Measurements from ENCODE around the gene STK4. TPM values are rescaled to one million over a fixed set of nuclear protein-coding genes. Genes with fewer than 3 reads are reported as not detected.

The STK4 gene
- total RNA-seq, 1 experiment from 2014 or later: 74.7 TPM

DNA sequence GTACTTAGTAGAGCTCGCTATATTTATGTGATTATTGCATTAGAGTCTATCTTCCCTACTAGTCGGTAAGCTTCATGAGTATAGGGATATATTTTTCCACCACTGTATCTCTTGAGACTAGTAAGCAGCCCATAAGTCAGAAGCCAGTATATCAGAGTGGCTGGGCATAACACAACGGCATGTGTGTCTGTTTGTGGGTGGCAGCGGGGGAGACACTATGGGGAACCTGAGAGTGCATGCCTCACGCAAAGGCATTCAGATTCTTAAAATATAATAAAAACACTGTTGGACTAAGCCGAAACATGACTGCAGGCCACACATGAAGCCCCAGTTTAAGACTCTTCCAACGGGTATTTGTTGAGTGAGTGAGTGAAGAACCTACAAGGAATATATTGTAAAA lies 126.6 kb downstream of the STK4 start:
- CTCF ChIA-PET: interaction anchor here (0.6 to 7.0 kb wide), 2 partner anchors 49 to 565 kb away, joined by 3 to 203 read pairs; no protein-coding TSS in a partner anchor
- H3K36me3 Mint-ChIP-seq (ENCODE audit: insufficient read depth, unreplicated experiment): peaks cover 5% of the 10 kb centered on the region
- Histone ChIP-seq H3K9me3 (no peaks in the 10 kb centered on the region), H3K27me3 (replicated peaks; ENCODE audit: control insufficient read depth, insufficient read depth, low read length) (no peaks in the 10 kb centered on the region), H3K4me1 (no peaks in the 10 kb centered on the region), H3K36me3 (ENCODE audit: control insufficient read depth, insufficient read depth, low read length) (no peaks in the 10 kb centered on the region), H3K4me3 (ENCODE audit: low read depth, low read length) (no peak overlapping the region)
- POLR2A ChIA-PET: no interaction called here
- no peaks in the 10 kb centered on the region for H3K4me1 Mint-ChIP-seq (ENCODE audit: low read depth, unreplicated experiment)
- H3K4me3 Mint-ChIP-seq (ENCODE audit: unreplicated experiment): no peak overlapping the region
- no peaks in the 10 kb centered on the region for H3K27me3 Mint-ChIP-seq (ENCODE audit: insufficient read depth, unreplicated experiment)
- BruUV-seq (replicated peaks): no TSS peak
- H3K9me3 Mint-ChIP-seq (ENCODE audit: unreplicated experiment): no peaks in the 10 kb centered on the region
- no peak for DNase-seq
- H3K27ac Mint-ChIP-seq (ENCODE audit: unreplicated experiment): no peak overlapping the region
- intact Hi-C loops (cut with micrococcal nuclease; ENCODE audit: unreplicated experiment): no loop called here
- TF ChIP-seq, protein P1, sequence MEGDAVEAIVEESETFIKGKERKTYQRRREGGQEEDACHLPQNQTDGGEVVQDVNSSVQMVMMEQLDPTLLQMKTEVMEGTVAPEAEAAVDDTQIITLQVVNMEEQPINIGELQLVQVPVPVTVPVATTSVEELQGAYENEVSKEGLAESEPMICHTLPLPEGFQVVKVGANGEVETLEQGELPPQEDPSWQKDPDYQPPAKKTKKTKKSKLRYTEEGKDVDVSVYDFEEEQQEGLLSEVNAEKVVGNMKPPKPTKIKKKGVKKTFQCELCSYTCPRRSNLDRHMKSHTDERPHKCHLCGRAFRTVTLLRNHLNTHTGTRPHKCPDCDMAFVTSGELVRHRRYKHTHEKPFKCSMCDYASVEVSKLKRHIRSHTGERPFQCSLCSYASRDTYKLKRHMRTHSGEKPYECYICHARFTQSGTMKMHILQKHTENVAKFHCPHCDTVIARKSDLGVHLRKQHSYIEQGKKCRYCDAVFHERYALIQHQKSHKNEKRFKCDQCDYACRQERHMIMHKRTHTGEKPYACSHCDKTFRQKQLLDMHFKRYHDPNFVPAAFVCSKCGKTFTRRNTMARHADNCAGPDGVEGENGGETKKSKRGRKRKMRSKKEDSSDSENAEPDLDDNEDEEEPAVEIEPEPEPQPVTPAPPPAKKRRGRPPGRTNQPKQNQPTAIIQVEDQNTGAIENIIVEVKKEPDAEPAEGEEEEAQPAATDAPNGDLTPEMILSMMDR (IDR thresholded peaks at IDR 0.05; ENCODE audit: insufficient read depth in 1 of 2, low read depth in 1 of 2, low read length in 1 of 2, severe bottlenecking in 1 of 2, unreplicated experiment in 1 of 2): no peak

DNA sequence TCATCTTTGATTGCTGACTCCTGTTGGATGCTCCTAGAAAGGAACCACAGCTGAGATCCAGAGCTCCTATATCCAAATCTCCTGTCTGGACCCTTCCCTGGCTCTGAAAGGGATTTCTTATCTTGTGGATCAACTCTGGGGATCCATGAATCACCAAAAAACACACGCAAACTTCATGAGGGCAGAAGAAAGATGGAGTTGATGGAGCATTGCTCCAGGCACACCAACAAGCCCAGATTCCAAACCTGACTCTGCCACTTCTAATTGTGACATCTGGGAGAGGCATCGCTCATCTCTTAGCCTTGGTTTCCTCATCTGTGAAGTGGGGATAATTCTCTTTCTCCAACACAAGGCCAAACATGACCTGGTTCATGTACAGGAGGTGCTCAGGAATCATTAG lies 127.9 kb downstream of the STK4 start:
- H3K9me3 ChIP-seq: no peaks in the 10 kb centered on the region
- Mint-ChIP-seq H3K27me3 (ENCODE audit: insufficient read depth, unreplicated experiment) (no peaks in the 10 kb centered on the region), H3K4me3 (ENCODE audit: unreplicated experiment) (no peak overlapping the region), H3K36me3 (ENCODE audit: insufficient read depth, unreplicated experiment) (peaks cover 5% of the 10 kb centered on the region), H3K4me1 (ENCODE audit: low read depth, unreplicated experiment) (no peaks in the 10 kb centered on the region), H3K27ac (ENCODE audit: unreplicated experiment) (no peak overlapping the region), H3K9me3 (ENCODE audit: unreplicated experiment) (no peaks in the 10 kb centered on the region)
- no peak overlapping the region for H3K4me3 ChIP-seq (ENCODE audit: low read depth, low read length)
- H3K4me1 ChIP-seq: no peaks in the 10 kb centered on the region
- no peaks in the 10 kb centered on the region for H3K36me3 ChIP-seq (ENCODE audit: control insufficient read depth, insufficient read depth, low read length)
- ChIA-PET POLR2A (no interaction called here), CTCF (interaction anchor here (0.5 to 7.0 kb wide), 4 partner anchors 18 to 123 kb away, joined by 3 to 203 read pairs (median 22); no protein-coding TSS in a partner anchor)
- no peak for DNase-seq
- intact Hi-C loops (cut with micrococcal nuclease; ENCODE audit: unreplicated experiment): no loop called here
- no TSS peak for BruUV-seq (replicated peaks)
- TF ChIP-seq, protein P1 (IDR thresholded peaks at IDR 0.05; ENCODE audit: insufficient read depth in 1 of 2, low read depth in 1 of 2, low read length in 1 of 2, severe bottlenecking in 1 of 2, unreplicated experiment in 1 of 2): no peak
- H3K27me3 ChIP-seq (replicated peaks; ENCODE audit: control insufficient read depth, insufficient read depth, low read length): no peaks in the 10 kb centered on the region

DNA sequence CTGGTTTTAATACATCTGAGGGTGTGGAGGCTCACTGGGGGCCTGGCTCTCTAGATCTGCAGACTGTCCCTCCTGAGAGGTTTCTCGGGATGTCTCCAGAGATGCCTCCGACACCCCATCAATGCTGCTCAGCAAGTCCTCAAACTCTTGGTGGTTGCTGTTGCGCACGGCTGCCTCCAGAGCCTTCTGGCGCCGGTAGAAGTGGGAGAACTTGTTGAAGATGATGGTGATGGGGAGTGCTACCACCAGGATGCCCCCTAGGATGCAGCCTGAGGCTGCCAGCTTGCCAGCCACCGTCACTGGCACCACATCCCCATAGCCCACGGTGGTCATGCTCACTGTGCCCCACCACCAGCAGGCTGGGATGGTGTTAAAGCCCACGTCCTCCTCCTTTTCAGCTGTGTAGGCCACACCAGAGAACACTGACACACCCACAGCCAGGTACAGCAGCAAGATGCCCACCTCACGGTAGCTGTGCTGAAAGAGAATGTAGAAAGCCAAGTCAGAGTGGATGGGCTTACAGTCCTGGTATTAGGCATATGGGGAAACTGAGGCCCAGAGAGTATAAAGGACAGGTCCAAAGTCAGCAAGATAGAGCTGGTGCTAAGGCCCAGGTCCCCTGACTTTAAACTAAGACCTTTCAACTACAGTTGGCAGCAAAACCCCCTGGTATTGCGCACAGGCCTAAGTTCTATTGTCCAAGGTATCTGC lies 128.7 kb downstream of the STK4 start:
- intact Hi-C loops (cut with micrococcal nuclease; ENCODE audit: unreplicated experiment): loop anchor here (1.0 kb wide), 3 partner anchors 51 to 195 kb away; no protein-coding TSS in a partner anchor
- H3K27me3 ChIP-seq (replicated peaks; ENCODE audit: control insufficient read depth, insufficient read depth, low read length): no peaks in the 10 kb centered on the region
- TF ChIP-seq, protein P1 (IDR thresholded peaks at IDR 0.05; ENCODE audit: insufficient read depth in 1 of 2, low read depth in 1 of 2, low read length in 1 of 2, severe bottlenecking in 1 of 2, unreplicated experiment in 1 of 2): no peak
- H3K4me3 ChIP-seq (ENCODE audit: low read depth, low read length): no peak overlapping the region
- H3K36me3 Mint-ChIP-seq (ENCODE audit: insufficient read depth, unreplicated experiment): peaks cover 5% of the 10 kb centered on the region
- no peaks in the 10 kb centered on the region for H3K9me3 Mint-ChIP-seq (ENCODE audit: unreplicated experiment)
- H3K4me1 Mint-ChIP-seq (ENCODE audit: low read depth, unreplicated experiment): no peaks in the 10 kb centered on the region
- ChIA-PET POLR2A (interaction anchor here (2.0 kb wide), 1 partner anchor 51 kb away, joined by 13 read pairs; no protein-coding TSS in a partner anchor), CTCF (interaction anchor here (0.5 to 7.0 kb wide), 28 partner anchors 9 to 348 kb away, joined by 3 to 203 read pairs (median 6); partner anchors contain the start of gene WFDC12)
- no peaks in the 10 kb centered on the region for H3K27me3 Mint-ChIP-seq (ENCODE audit: insufficient read depth, unreplicated experiment)
- H3K36me3 ChIP-seq (ENCODE audit: control insufficient read depth, insufficient read depth, low read length): no peaks in the 10 kb centered on the region
- H3K27ac Mint-ChIP-seq (ENCODE audit: unreplicated experiment): no peak overlapping the region
- H3K4me1 ChIP-seq: no peaks in the 10 kb centered on the region
- DNase-seq: no peak
- no TSS peak for BruUV-seq (replicated peaks)
- no peak overlapping the region for H3K4me3 Mint-ChIP-seq (ENCODE audit: unreplicated experiment)
- no peaks in the 10 kb centered on the region for H3K9me3 ChIP-seq
